GM12878 (cell line): ENCODE data around the gene LCAT.

ENCODE experiments used
- EP300 ChIP-seq, 2 experiments: fragments of 150-350 bp in 1 of 2; IDR thresholded peaks; 2 replicates each; pipeline ENCODE4 v1.6.1; 2011 to 2012; ENCODE audit warnings: low read depth in 2 of 2, low read length in 2 of 2, borderline replicate concordance in 1 of 2, improper control_type of control experiment in 1 of 2, inconsistent platforms in 1 of 2; ENCODE audit not compliant: control insufficient read depth in 1 of 2
- MYC ChIP-seq: IDR thresholded peaks from 2 replicates; pipeline ENCODE4 v1.6.1; 2011; ENCODE audit warnings: mild to moderate bottlenecking, low read length, moderate library complexity, inconsistent platforms; ENCODE audit not compliant: insufficient read depth, insufficient replicate concordance, insufficient read length, severe bottlenecking
- PAX8 ChIP-seq: fragments of 450-650 bp; IDR thresholded peaks from 2 replicates; pipeline ENCODE4 v1.6.1; 2017; ENCODE audit warnings: mild to moderate bottlenecking, moderate library complexity
- SMAD1 ChIP-seq: fragments of 450-650 bp; IDR thresholded peaks from 2 replicates; pipeline ENCODE4 v1.6.1; 2018; ENCODE audit warnings: mild to moderate bottlenecking, low read depth; ENCODE audit not compliant: partially characterized antibody
- SP1 ChIP-seq: IDR thresholded peaks from one replicate; pipeline ENCODE4 v1.6.1; 2011; ENCODE audit warnings: low read depth, low read length
- TF ChIP-seq, protein P1 (sequence below), 3 experiments: IDR thresholded peaks in 2 of 3; conservative IDR thresholded peaks in 1 of 3; 2 replicates each; pipeline ENCODE4 v1.5.1; 2011; ENCODE audit warnings: low read depth in 3 of 3, low read length in 3 of 3, mild to moderate bottlenecking in 3 of 3, control low read depth in 2 of 3, moderate library complexity in 2 of 3, inconsistent platforms in 1 of 3, mixed read lengths in 1 of 3; ENCODE audit not compliant: control insufficient read depth in 2 of 3, insufficient read depth in 1 of 3; ENCODE audit errors: extremely low read depth in 1 of 3

DNA sequence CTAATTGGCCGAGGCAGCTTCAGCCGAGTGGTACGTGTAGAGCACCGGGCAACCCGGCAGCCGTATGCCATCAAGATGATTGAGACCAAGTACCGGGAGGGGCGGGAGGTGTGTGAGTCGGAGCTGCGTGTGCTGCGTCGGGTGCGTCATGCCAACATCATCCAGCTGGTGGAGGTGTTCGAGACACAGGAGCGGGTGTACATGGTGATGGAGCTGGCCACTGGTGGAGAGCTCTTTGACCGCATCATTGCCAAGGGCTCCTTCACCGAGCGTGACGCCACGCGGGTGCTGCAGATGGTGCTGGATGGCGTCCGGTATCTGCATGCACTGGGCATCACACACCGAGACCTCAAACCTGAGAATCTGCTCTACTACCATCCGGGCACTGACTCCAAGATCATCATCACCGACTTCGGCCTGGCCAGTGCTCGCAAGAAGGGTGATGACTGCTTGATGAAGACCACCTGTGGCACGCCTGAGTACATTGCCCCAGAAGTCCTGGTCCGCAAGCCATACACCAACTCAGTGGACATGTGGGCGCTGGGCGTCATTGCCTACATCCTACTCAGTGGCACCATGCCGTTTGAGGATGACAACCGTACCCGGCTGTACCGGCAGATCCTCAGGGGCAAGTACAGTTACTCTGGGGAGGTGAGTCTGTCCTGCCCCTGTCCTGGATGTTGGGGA is 34.7 kb downstream of the LCAT start:
- TF ChIP-seq EP300 (IDR thresholded peaks at IDR 0.05; ENCODE audit: borderline replicate concordance in 1 of 2, control insufficient read depth in 1 of 2, low read depth in 2 of 2, low read length in 2 of 2), result no peak
- TF ChIP-seq MYC, result no peak
- TF ChIP-seq, protein P1, sequence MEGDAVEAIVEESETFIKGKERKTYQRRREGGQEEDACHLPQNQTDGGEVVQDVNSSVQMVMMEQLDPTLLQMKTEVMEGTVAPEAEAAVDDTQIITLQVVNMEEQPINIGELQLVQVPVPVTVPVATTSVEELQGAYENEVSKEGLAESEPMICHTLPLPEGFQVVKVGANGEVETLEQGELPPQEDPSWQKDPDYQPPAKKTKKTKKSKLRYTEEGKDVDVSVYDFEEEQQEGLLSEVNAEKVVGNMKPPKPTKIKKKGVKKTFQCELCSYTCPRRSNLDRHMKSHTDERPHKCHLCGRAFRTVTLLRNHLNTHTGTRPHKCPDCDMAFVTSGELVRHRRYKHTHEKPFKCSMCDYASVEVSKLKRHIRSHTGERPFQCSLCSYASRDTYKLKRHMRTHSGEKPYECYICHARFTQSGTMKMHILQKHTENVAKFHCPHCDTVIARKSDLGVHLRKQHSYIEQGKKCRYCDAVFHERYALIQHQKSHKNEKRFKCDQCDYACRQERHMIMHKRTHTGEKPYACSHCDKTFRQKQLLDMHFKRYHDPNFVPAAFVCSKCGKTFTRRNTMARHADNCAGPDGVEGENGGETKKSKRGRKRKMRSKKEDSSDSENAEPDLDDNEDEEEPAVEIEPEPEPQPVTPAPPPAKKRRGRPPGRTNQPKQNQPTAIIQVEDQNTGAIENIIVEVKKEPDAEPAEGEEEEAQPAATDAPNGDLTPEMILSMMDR (IDR thresholded peaks at IDR 0.05 in 2 of 3, conservative IDR thresholded peaks at IDR 0.05 in 1 of 3; ENCODE audit: control insufficient read depth in 2 of 3, extremely low read depth in 1 of 3, insufficient read depth in 1 of 3, low read depth in 3 of 3, low read length in 3 of 3), result no peak
- TF ChIP-seq SMAD1, result no peak
- no peak for TF ChIP-seq SP1
- TF ChIP-seq PAX8, result no peak
